Measurements from ENCODE around the gene KCNAB2.

GRCh38 chr1:5996641-5997270 lies 48.9 kb upstream of the KCNAB2 start:
- TF ChIP-seq CTCF (conservative IDR thresholded peaks at IDR 0.05; ENCODE audit: low read length): no peak
- TF ChIP-seq EZH2phosphoT487 (IDR thresholded peaks at IDR 0.05; ENCODE audit: borderline replicate concordance): no peak
